ENCODE measurements around the gene PRDX3. TPM values are rescaled to one million over a fixed set of nuclear protein-coding genes. Genes with fewer than 3 reads are reported as not detected.

The PRDX3 gene
- total RNA-seq (2022; extraction: Qiagen RNA extraction; ENCODE audit: low read depth), result 225 to 335 TPM (median 302 TPM) in 5 replicates

GRCh38 chr10:119178372-119179119, at the start of gene PRDX3:
Gene PRDX3, minus strand, starts transcription at chr10:119178812. Its CDS starts 22 bp downstream, at chr10:119178790.

GRCh38 chr10:119207366-119207666, 28.7 kb upstream of the PRDX3 start, which contains the start of gene GRK5:
Gene GRK5, plus strand, starts transcription at chr10:119207571. Its CDS starts 347 bp downstream, at chr10:119207918.

GRCh38 chr10:119165171-119166117, 13.2 kb downstream of the PRDX3 start, which contains the start of gene SFXN4:
Gene SFXN4, minus strand, starts transcription at chr10:119165714. Its CDS starts 67 bp downstream, at chr10:119165647.

Other genes with a start within 250 kb of the PRDX3 start
- 2.1 to 3.1 TPM (median 2.8 TPM) in 5 replicates for gene NANOS1, start 149.1 kb downstream of the PRDX3 start, total RNA-seq (2022; extraction: Qiagen RNA extraction; ENCODE audit: low read depth)
- gene EIF3A, start 98.0 kb downstream of the PRDX3 start, total RNA-seq (2022; extraction: Qiagen RNA extraction; ENCODE audit: low read depth), result 127 to 161 TPM (median 153 TPM) in 5 replicates
- gene DENND10, start 74.7 kb downstream of the PRDX3 start, total RNA-seq (2022; extraction: Qiagen RNA extraction; ENCODE audit: low read depth), result 39.5 to 69.0 TPM (median 57.1 TPM) in 5 replicates
- gene SFXN4, start 13.1 kb downstream of the PRDX3 start, total RNA-seq (2022; extraction: Qiagen RNA extraction; ENCODE audit: low read depth), result 45.1 to 50.9 TPM (median 49.1 TPM) in 5 replicates
- gene GRK5, start 28.8 kb upstream of the PRDX3 start, total RNA-seq (2022; extraction: Qiagen RNA extraction; ENCODE audit: low read depth), result 9.2 to 12.3 TPM (median 10.9 TPM) in 5 replicates

All from A549 treated with ZK216348 at 1 μM for 4 hours (cell line).